GM18526 (cell line): ENCODE data around the gene SMURF1.

ENCODE experiments used
- POLR2A ChIP-seq: IDR thresholded peaks from 3 replicates; pipeline ENCODE4 v1.6.1; 2011; ENCODE audit not compliant: insufficient read length; ENCODE audit errors: extremely low read depth

Gene SMURF1

DNA sequence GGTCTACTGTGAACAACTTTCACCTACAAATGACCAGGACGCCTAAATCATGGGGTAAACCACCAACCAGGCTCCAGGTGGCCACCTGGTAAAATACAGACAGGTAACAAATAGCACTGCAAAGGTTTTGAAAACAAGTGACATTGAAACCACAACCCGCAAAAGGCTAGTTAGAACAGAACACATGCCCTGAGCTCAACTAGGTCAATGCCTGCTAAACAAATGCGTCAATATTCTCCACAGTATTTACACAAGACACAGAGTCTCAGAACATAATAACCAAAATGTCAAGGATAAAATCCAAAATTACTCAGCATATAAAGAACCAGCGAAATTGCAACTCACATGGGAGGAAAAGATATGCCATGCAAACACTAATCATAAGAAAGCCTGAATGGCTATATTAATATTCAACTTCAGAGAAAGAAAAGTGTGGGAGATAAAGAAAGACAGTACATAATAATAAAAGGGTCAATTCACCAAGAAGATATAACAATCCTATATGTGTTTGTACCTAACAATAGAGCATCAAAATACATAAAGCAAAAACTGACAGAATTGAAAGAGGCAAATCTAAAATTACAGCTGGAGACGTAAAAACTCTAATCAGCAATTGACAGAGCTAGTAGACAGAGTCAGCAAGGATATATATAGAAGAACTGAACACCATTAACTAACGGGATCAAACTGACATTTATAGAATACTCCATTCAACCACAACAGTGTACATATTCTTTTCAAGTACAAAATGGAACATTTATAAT lies 47.6 kb downstream of the SMURF1 start:
- TF ChIP-seq POLR2A: no peak

DNA sequence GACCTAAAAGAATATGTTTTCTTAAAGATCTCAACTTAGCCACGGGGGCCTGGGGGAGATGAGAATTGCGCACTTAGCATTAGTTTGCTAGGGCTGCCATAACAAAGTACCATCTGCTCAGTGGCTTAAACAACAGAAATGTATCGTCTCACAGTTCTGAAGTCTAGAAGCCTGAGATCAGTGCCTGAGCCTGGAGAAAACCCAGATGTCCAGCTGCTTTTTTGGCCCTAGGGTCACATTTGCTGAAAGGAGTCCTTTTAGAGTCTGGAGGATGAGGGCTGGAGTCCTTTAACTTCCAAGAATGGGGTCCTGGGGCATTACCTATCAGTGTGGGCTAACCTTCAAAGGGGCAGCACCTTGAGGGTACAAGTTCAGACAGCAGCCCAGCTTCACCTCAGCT lies 48.2 kb downstream of the SMURF1 start:
- no peak for TF ChIP-seq POLR2A

DNA sequence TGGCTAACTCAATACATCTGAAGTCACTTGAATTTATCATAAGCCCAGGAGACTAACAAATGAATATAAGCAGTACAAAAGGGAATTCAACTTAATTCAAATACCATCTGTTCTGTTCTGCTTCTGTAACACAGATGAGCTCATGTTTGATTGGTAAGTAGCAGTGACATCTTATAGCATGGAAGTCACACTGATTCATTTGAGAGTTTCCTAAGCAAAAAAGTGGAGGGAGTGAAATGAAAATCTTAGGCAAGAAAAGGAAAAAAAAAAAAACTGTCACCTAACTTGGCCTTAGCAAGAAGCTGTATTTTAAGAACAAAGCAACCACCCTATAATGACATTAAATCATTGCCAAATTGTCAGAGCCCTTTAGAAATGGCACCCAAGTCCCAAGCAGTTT lies 49.5 kb downstream of the SMURF1 start:
- no peak for TF ChIP-seq POLR2A

DNA sequence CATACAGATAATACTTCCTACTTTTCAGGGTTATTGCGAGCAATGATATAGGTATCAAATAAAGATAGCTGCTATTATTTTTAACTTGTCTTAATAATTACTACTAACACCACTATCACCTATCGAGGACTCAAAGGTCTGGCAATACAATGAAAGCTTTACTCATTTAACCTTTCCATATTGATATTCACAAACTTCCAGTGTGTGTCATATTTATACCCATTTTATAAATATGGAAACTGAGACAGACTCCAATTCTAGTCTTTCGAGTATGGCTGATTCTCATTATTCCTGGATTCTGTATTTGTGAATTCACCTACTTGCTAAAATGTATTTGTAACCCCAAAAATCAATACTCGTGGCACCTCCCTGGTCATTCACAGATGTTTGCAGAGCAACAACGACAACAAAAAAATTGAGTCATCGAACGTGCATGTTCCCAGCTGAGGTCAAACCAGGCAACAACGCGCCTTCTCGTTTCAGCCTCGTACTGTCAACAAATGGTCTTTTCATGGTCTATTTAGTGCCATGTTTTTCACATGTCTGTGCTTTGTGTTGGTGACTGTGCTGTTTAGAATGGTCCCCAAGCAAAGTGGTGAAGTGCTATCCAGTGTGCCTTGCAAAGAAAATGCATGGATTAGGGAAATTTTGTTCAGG lies 51.7 kb downstream of the SMURF1 start:
- no peak for TF ChIP-seq POLR2A

DNA sequence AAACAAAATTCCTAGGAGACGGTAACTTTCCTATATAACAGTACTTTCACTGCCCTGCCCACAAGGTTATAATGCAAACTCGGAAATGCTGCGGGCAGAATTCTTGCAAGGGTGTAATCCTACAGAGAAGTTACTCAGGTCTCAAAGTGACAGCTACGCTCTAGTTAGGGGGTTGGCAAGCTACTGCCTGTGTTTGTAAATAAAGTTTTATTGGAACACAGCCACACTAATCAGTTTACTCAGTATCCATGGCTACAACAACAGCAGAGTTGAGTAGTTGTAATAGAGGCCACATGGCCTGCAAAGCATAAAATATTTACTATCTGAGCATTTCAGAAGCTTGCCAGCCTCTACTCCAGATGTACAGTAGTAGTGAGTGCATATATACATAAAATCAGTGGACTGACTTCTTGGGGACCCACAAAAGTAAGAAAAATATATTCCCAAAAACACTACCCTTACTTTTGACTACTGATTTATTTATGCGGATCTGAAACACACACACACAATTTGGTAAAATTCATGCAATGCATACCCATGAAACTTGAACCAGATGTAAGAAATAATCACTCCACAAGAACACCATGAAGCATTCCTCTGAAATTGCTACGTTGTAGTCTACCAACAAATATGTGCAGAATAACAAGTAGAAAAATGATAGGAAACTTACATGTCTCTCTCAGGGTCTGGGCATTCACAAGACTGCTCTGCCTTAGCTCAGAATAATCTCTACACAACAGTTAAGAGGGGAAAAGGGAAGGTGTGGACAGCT lies 53.0 kb downstream of the SMURF1 start:
- no peak for TF ChIP-seq POLR2A

DNA sequence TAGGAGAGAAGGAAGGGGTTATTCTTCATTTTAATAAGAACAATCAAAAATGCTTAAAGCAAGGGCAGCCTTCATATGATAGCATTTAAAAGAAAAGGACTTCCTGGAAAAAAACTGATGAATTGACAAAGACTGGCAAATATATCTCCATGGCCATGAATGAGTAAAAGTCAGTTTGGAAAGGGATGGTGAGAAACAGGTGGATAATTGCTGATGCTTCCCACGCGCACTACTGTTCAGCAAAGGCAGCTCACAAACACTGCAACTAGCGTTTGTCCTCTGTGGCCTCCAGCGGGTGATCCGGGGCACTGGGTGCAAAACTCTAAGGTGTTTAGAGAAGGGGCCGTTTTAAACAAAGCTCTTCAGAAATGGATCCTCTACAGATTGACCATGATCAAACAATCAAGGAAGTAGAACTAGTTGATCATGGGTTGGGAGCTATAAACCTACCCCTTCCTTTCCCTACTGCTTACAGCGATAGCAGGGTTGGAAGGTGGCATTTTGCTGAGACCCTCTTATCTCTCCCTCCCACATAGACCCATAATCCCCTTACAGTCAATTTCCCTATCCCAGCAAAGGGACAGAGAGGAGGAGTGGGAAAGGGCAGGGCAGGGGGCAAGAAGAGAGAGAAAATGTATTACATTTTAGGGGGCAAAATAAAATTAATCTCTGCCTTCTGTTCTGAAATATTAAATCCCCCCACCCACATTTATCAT lies 53.8 kb downstream of the SMURF1 start:
- no peak for TF ChIP-seq POLR2A

DNA sequence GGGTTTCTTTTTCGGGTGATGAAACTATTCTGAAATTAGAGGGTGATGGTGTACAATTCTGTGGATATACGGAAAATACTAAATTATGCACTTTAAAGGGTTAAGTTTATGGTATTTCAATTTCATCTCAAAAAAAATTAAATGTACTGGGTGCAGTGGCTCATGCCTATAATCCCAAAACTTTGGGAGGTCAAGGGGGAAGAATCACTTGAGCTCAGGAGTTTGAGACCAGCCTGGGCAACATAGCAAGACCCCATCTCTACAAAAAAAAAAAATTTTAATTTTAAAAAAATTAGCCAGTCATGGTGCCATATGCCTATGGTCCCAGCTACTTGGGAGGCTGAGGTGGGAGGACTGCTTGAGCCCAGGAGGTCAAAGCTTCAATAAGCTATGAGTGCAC lies 57.0 kb downstream of the SMURF1 start:
- TF ChIP-seq POLR2A: no peak

DNA sequence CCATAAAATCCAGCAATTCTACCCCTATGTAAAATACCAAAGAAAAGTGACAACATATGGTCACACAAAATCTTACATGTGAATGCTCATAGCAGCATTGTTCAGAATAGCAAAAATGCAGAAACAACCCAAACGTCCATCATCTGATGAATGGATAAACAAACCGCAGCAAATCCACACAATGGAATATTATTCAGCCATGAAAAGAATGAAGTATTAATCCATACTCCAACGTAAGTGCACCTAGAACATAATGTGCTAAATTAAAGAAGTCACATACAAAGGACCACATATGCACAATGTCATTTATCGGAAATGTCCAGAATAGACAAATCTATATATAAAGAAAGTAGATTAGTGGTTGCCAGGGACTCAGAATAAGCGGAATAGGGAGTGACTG lies 57.4 kb downstream of the SMURF1 start:
- no peak for TF ChIP-seq POLR2A

DNA sequence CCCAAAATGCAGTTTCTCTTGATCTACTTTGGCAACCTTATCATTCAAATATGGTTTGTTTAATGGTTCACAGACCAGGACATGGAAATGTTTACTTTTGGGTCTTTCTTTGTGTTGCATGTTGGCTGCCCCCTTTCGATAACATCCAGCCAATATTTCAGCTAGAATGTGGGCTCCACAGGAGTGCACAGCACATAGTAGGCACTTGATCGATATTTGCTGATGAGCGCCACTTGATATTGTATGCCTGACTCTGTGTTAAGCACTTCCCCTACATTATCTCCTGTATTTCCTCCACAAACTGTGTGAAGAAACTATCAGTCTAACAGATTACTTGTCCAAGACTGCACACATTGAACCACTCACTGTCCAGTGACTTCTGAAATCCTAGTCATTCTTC lies 60.2 kb downstream of the SMURF1 start:
- no peak for TF ChIP-seq POLR2A

DNA sequence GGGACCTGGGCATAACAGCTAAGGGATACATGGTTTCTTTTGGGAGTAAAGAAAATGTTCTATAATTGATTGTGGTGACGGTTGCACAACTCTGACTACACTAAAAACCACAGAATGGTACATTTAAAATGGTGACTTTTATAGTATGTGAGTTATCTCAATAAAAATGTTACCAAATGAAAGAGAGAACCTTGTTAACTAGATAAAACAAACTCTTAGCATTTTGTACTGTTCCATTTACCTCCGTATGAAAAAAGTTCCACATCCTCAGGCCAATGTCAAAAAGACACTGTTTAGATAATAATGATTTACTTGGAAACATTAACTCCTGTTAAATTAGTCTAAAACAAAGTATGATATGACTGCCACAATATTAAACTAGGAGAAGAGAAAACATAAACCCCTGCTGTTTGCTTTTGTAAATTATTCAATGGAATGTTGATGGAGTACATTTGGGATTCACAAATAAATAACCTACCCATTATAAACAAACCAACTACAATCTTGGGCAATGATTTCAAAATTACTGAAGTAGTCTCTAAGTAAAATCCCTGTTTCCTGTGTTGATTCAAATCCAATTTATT lies 60.7 kb downstream of the SMURF1 start:
- no peak for TF ChIP-seq POLR2A

DNA sequence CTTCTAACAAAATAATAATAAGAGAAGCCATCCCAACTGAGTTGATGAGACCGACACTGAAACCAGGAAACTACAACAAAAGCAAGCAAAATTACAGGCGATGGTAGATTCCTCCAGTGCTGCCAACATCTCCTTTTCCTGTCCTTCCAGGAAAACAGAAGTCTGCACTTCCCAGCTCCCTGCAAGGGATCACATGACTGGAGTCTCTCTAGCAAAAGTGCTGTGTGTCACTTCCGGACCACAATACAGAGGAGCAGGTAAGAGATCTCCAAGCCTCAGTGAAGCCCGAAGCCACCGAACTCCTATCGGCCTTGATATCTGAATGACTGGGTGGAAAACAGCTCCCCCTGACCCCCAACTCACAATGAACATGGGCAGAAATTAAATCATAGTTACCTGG lies 63.2 kb downstream of the SMURF1 start:
- TF ChIP-seq POLR2A: no peak

DNA sequence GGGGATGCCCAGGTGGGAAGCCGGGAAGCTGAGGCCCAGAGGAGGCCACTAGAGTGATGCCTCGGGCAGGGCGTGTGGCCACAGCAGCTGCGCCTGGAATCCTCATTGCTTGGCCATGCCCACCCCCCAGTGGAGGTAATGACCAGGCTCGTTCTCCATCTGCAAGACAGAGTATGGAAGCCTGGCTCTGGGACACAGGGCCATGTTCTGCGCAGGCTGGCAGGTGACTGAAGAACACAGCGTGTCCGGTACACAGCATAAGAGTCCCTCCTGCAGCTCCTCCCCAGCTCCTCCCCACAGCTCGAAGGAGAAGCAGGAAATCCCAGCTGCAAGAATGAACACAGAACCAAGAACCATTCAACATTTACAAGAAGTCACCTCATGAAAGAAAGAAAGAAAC lies 64.8 kb downstream of the SMURF1 start:
- no peak for TF ChIP-seq POLR2A

DNA sequence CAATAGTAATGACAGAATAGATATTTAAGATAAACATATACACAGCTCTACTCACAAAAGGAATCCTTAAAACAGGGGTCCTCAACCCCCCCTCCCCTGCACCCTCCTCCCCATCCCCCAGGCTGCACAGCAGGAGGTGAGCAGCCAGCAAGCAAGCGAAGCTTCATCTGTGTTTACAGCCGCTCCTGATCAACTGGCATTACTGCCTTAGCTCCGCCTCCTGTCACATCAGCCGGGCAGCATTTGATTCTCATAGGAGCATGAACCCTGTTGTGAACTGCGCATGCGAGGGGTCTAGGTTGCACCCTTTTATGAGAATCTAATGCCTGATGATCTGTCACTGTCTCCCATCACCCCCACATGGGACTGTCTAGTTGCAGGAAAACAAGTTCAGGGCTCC lies 65.5 kb downstream of the SMURF1 start:
- no peak for TF ChIP-seq POLR2A

DNA sequence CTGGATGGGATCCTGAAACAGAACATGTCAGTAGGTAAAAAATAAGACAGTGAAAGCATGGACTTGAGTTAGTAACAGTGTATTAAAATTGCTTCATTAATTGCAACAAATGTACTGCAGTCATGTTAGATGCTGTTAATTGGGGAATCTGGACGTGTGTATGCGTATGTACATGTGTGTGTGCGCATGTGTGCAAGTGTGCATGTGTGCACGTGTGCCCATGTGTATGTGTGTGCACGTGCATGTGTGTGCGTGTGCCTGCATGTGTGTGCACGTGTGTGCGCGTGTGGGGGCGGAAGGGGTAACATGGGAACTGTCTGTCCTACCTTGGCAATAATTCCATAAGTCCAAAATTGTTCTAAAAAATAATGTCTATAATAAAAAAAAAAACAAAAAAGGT lies 67.3 kb downstream of the SMURF1 start:
- no peak for TF ChIP-seq POLR2A

DNA sequence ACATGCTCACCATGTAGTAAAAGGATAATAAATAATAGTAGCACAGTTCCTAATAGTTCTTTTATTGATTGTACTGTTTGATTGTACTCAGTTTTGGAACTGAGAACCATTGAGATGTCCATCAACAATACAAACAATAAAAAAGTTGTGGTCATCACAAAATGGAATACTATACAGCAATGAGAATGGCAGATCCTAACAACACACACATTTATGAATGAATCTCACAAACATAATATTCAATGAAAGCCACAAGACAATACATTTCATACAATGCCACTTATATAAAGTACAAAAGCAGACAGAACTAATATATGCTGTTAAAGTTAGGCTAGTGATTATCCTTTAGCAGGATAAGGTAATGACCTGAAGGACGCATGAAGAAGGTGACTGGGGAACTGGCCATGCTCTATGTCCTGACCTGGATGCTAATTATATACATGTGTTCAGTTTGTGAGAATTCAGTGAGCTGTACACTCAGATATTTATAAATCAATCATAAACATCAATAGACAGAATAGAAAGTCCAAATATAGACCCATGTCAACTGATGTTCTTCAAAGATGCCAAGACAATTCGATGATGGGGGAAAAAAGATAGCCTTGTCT lies 70.0 kb downstream of the SMURF1 start:
- no peak for TF ChIP-seq POLR2A
